Measurements from ENCODE around the gene PVALEF. TPM values are rescaled to one million over a fixed set of nuclear protein-coding genes. Genes with fewer than 3 reads are reported as not detected.

The PVALEF gene
- total RNA-seq, 1 donor from 2014 or later, result not detected

DNA sequence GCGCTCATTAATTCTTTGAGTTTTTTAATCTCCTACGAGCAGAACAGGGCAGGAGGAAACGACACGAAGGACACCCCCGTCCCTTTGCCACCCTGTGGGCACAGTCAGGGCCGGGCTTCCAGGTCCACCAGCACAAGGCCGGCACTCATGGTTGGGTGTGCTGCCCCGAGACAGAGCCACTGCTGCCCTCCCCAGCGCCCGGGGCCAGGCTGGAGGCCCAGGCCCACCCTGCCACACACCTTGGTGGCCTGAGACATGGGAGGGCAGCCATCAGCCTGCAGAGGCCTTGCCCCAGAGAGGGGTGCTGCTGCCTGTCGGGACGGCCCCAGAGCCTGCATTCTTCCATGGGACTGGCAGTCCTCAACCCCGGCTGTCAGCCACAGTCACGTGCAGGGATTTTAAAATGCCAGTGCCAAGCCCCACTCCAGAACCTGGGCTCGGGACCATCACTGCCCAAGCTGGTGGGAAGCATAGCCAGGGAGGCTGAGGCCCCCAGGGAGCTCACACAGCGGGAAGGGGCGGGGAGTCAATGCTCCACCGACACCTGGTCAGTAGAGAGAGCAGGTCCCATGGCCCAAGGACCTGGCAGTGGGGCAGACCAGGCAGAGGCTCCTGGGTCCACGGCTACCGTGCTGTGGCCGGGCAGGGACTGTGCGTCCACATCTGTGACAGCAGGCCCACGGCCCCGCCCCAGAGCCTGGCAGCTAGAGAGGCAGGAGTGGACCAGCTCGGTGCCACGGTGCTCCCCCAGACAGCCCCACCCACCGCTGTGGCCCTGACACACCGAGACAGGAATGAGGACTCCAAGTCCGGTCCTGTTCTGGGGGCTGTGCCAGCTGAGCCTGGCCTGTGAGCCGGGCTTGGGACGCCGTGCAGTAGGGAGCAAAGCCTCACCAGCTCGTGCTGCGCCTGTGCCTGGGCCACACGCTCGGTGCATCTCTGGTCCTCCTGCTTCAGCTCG, 29.9 kb downstream of the PVALEF start:
- Histone ChIP-seq H3K9me3 (no peaks in the 10 kb centered on the region), H3K27ac (no peak overlapping the region), H3K36me3 (peaks cover 7% of the 10 kb centered on the region), H3K27me3 (no peaks in the 10 kb centered on the region), H3K4me1 (peaks cover 8% of the 10 kb centered on the region), H3K4me3 (no peak overlapping the region)
- intact Hi-C loops (cut with DNase I), result no loop called here
- ATAC-seq (no peak), DNase-seq (no peak)
- TF ChIP-seq CTCF (IDR thresholded peaks at IDR 0.05), result no peak

DNA sequence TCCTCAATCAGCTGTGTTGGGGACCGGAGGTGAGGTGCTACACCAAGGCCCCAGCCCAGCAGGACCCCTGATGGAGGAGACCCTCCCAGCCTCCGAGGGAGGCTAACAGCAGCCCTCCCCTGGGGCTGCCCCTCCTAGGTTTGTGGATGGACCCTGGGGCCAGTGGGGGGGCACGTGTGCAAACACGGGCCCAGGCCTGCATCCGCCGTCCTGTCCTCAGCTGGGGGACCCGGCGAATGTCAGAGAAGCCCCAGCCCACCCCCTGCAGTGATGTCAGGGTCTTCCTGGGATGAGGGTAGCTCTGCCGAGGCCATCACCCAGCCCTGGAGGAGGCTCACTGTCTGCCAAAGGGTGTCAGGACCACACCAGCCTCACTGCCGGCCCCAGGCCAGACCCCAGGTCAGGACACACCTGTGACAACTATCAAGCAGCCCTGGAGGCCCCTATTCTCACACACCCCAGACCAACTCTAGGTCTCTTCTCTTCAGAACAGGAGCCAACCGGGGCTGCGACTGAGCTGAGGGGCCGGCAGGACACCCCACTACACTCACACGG, 30.7 kb downstream of the PVALEF start:
- no peak for TF ChIP-seq CTCF (IDR thresholded peaks at IDR 0.05)
- peaks cover 7% of the 10 kb centered on the region for H3K36me3 ChIP-seq
- no peak overlapping the region for H3K4me3 ChIP-seq
- H3K27ac ChIP-seq, result no peak overlapping the region
- DNase-seq (no peak), ATAC-seq (no peak)
- H3K9me3 ChIP-seq, result no peaks in the 10 kb centered on the region
- intact Hi-C loops (cut with DNase I), result no loop called here
- H3K27me3 ChIP-seq, result no peaks in the 10 kb centered on the region
- peaks cover 8% of the 10 kb centered on the region for H3K4me1 ChIP-seq

- H3K4me1 ChIP-seq, result peaks cover 8% of the 10 kb centered on the region
- H3K27me3 ChIP-seq, result no peaks in the 10 kb centered on the region
- intact Hi-C loops (cut with DNase I), result no loop called here
- H3K9me3 ChIP-seq, result no peaks in the 10 kb centered on the region
- H3K27ac ChIP-seq, result no peak overlapping the region
- no peak for DNase-seq
- no peak for TF ChIP-seq CTCF (IDR thresholded peaks at IDR 0.05)
- peak overlapping the region; percentile 3 for H3K4me3 ChIP-seq
- peaks cover 7% of the 10 kb centered on the region for H3K36me3 ChIP-seq
- no peak for ATAC-seq
These were observed 31.4 kb downstream of the PVALEF start for GRCh38 chr17:81196505-81197408.

GRCh38 chr17:81197409-81197795, 32.1 kb downstream of the PVALEF start:
- no peaks in the 10 kb centered on the region for H3K9me3 ChIP-seq
- H3K36me3 ChIP-seq, result peaks cover 7% of the 10 kb centered on the region
- H3K4me1 ChIP-seq, result peaks cover 8% of the 10 kb centered on the region
- H3K4me3 ChIP-seq, result no peak overlapping the region
- no peak overlapping the region for H3K27ac ChIP-seq
- no peak for DNase-seq
- TF ChIP-seq CTCF (IDR thresholded peaks at IDR 0.05), result no peak
- no peaks in the 10 kb centered on the region for H3K27me3 ChIP-seq
- intact Hi-C loops (cut with DNase I), result no loop called here
- ATAC-seq, result no peak

GRCh38 chr17:81197831-81198490, 32.7 kb downstream of the PVALEF start:
- Histone ChIP-seq H3K36me3 (peaks cover 7% of the 10 kb centered on the region), H3K27ac (no peak overlapping the region), H3K9me3 (no peaks in the 10 kb centered on the region), H3K27me3 (no peaks in the 10 kb centered on the region), H3K4me3 (no peak overlapping the region), H3K4me1 (peaks cover 8% of the 10 kb centered on the region)
- TF ChIP-seq CTCF (IDR thresholded peaks at IDR 0.05), result no peak
- ATAC-seq, result no peak
- DNase-seq, result no peak
- intact Hi-C loops (cut with DNase I), result no loop called here

All from upper lobe of right lung (tissue), 1 donor.